GM21528 (cell line): ENCODE data around the gene HMGB2.

ENCODE experiments used
- ATAC-seq: cut with Tn5 transposase; IDR thresholded peaks from one replicate; pipeline ENCODE4 v1.9.1; 2021; ENCODE audit warnings: mild to moderate bottlenecking, moderate library complexity; ENCODE audit not compliant: unreplicated experiment, low FRiP score

HMGB2 gene

DNA sequence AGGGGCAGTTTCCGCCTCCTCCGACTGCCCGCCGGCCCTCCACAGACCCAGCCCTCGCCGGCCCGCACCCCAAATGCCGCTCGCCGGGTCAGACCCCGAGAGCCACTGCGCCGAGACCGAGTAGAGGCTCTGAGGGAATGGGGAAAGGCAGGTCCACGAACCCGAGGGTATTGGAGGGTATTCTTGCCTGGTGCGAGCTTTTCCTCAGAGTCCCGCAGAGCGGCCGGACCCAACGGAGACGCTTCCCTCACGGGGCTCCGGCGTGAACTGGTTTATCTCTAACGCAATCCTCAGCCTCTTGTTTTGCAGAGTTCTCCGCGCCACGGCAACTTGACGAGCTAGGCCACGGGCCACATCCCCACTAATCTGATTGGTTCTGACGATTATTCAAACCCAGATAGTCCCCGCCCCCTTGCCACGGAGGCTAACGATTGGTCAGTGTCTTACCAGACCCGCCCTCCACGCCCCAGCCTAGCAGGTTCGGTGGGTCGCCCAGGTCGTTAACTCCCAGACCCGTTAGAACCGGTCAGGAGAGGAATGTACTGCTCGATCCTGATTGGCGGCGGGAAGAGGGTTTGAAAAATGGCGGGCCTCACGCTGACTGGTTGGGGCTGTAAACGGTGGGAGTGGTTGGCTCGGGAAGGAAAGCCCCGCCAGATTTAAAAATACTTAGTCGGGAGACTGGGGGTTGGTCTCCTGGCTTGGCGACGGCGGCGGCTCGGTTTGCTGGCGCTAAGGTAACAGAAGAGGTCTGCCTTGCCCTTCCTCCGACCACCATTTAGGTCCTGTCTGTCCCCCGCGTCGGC is at the start of gene HMGB2:
Gene HMGB2, minus strand, starts transcription at position 274 of the 806 bp plus-strand sequence. CDS start 709 bp downstream, outside the sequence.
- peak; percentile 92 for ATAC-seq

DNA sequence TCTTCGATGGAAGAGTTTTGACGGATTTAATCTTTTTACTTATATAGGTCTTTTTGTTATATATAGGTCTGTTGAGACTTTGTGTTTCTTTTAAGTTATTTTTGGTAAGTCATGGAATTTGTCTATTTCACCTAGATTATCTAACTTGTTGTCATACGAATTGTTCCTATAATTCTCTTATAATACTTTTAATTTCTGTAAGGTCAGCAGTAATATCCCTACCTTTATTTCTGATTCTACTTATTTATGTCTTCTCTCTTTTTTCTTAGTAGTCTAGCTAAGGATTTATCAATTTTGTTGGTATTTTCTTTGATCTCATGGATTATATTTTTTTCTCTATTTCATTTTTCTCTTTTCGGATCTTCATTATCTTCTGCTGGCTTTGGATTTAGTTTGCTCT is 48.2 kb upstream of the HMGB2 start:
- ATAC-seq = no peak

DNA sequence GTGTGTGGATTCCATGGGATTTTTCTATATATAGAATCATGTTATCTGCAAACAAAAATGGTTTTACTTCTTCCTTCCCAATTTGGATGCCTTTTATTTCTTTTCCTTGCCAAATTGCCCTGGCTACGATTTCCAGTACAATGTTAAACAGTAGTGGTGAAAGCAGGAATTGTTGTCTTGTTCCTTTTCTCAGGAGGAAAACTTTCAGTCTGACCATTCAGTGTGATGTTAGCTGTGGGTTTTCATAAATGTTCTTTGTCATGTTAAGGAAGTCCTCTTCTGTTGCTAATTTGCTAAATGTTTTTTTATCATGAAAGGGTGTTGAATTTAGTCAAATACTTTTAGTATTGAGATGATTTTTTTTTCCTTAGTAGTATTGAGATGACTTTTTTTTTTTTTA is 47.5 kb upstream of the HMGB2 start:
- no peak for ATAC-seq

DNA sequence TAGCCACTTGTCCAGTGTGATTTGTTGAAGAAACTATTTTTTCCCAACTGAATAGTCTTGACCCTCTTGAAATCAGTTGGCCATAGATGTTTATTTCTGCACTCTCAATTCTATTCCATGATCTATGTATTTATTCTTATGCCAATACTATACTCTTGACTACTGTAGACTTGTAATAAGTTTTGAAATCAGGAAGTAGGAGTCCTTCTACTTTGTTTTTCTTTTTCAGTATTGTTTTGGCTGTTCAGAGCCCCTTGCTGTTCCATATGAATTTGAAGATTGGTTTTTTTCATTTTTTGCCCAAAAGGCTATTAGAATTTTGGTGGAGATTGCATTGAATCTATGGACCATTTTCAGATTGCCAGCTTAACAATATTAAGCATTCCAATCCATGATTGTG is 46.8 kb upstream of the HMGB2 start:
- no peak for ATAC-seq

DNA sequence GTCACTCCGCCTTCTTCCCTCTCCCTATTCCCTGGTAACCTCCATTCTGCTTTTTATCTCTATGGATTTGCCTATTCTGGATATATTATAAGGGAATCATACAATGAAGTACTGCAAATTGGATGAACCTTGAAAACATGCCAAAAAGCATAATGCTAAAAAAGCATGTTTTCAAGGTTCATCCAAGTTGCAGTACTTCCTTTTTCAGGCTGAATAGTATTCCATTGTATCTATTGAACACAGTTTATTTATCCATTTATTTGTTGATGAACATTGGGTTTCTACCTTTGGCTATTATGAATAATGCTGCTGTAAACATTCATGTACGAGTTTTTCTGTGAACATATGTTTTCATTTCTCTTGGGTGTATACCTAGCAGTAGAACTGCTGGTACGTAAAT is 45.8 kb upstream of the HMGB2 start:
- no peak for ATAC-seq

DNA sequence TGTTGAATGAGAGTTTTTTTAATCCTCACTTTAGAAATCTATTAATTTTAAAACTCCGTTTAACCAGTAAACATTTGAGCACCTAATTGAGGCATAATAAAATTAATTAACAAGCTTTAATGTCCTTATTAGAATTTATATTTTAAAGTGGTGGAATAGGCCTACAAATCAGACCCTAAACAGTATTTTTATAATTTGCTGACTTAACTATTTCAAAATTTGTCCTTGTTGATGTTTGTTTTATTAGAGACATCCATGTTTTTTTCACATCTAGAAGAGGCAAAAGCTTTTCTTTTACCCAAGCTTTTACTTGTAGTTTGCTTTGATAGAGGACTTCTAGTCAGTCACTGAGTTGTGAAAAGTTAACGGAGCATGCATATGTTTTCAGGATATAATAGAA is 40.4 kb upstream of the HMGB2 start:
- ATAC-seq = no peak

DNA sequence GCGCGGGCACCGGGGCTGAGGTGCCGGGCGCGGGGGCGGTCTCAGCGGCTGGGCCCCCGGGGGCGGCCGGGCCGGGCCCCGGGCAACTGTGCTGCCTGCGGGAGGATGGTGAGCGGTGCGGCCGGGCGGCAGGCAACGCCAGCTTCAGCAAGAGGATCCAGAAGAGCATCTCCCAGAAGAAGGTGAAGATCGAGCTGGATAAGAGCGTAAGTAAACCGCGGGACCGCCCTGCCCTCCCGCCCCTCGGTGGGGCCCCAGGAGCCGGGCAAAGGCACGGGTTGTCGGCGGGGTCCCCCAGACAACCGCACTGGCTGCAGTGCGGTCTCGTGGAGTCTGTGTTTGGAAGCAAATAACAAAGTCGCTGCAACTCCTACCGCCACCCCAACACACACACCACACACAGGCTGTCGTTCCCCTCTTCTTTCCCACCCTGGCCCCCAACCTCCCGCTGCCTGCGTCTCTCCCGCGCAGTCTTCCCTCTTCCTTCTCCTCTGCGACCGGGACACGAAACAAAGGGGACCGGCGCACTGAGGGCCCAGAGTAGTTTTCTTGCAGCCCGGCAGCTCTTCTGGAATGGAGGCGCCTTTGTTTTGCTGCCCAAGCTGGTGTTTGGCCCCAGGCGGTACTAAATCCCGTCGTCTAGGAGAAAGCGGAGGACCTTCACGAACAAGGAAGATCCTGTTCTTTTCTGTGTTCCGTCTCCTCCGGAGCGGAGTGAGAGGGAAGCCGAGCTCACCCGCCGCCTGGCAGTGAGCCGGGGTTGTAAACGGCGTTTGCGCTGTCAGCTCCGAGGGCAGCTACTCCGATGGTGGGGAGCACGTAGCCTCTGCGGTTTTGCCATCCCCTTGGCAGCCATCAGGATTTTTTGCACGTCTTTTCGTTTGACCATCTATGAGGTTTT is 37.4 kb upstream of the HMGB2 start:
- ATAC-seq = peak; percentile 29

DNA sequence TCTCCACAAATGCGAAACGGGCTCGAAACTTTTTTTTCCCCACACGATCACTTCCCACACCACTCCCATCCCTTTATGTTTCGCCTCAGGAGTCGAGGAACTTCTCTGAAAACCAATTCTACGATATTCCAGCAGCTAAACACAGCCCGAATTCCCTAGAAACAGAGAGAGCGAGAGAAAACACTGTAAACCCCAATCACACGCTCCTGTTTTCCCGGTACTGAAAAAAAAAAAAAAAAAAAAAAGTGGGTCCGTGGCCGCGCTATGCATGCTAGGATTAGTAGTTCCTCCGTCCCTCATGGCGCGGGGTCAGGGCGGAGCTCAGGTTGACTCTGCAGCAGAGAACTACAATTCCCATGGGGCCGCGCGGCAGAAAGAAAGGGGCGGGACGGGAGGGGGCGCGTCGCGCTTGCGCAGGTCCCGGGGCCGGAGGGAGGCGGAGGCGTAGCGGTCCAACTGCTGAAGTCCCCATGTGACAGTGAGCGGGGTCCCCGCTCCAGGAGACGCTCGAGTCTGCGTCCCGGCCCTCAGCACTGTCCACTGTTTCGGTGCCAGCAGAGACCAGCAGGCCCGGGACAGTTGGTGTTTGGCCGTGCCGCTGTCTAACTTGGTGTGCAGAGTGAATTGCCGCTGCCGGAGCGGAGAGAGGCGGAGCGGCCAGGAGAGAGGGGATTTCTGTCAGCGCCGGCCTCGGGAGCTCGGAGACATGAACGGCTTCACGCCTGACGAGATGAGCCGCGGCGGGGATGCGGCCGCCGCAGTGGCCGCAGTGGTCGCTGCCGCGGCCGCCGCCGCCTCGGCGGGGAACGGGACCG is 36.5 kb upstream of the HMGB2 start, which contains the start of gene SAP30:
Gene SAP30, plus strand, starts transcription at position 478 of the 815 bp plus-strand sequence. Its CDS starts 229 bp downstream, at position 707.
- peak; percentile 79 for ATAC-seq

DNA sequence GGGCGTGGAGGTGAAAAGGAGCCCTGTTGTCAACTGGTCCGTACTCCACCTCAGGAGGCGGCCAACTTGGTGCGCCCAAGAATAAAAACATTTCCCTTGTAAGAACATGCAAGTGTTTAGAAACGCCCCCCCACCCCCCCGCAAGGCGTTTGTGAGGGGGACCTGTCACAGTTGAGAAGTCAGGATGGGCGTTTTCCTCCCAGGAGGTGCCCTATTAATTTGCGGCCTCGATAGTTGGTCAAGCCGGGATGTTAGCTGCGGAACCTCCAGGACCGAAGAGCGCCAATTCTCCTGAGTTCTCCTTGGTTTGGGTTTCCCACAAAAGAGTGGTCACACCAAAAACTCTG is 35.9 kb upstream of the HMGB2 start:
- peak; percentile 10 for ATAC-seq

DNA sequence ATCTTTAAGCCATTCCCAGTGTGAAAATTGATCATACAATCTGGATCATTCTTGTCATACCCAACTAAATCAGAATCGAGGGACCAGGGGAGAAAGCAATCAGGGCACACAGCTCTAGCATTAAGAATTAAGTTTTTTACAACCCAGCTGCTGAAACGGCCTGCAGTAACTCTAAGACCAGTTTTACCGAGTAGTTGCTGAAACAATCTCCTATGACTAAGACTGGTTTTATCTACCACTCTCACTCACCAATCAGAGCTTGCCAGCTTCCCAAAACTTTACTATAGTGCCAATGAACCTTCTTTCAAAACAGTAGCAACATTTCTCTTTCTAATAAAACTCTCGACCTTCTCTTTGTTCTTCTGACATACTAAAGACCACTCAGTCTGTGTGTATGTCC is 33.8 kb upstream of the HMGB2 start:
- ATAC-seq = no peak

DNA sequence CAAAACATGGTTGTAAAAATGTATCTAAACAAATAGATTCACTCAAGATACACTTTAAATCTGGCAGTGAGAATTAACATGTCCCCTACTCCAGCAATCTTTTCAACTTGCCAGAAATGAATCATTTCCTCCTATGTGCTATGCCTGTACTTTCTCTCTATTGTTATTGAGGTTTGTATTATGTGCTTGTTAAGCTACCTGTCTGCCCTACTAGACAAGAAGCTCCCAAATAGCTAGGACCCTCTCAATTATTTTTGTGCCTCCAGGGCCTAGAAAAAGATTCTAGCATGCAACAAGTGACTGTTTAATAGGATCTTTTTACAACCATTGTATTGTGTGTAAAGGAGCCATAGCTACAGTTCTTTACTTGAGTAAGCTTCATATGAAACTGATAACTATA is 33.1 kb upstream of the HMGB2 start:
- no peak for ATAC-seq

DNA sequence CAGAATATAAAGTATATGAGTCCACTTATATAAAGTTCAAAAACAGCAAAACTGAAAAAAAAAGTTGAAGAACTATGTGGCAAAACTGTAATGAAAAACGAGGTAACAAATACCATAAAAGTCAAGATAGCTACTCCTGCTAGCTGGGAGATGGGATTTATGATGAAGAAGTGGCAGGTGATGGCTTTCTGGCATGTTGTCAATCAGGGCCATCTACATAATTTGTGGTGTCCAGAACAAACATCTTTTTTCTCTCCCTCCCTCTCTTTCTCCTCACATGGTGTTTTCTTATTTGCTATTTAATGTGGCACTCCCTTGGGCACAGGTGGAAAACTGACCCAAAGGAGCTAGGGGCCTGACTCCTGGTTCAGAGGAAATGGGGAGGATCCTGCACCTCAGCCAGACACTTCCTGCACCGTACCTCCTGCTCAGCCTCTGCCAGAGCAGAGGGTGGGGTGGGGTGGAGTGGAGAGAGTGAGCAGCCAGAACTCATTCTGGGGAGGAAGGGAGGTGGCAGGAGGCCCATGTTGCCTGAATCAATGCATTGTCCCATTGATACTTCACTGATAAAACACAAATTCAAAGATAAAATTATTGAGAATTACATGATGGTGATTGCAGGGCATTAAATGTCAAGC is 31.3 kb upstream of the HMGB2 start:
- no peak for ATAC-seq

DNA sequence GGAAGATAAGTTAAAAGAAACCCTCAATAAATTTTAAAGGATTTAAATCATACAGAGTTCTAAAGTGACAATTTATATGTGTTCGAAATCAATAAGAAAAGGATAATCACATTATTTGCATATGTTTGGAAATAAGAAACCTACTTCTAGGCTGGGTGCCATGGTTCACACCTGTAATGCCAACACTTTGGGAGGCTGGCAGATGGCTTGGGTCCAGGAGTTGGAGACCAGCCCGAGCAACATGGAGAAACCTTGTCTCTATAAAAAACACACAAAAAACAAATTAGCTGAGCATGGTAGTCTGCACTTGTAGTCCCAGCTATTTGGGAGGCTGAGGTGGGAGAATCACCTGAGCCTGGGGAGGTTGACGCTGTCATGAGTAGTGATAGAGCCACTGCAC is 28.5 kb upstream of the HMGB2 start:
- no peak for ATAC-seq

DNA sequence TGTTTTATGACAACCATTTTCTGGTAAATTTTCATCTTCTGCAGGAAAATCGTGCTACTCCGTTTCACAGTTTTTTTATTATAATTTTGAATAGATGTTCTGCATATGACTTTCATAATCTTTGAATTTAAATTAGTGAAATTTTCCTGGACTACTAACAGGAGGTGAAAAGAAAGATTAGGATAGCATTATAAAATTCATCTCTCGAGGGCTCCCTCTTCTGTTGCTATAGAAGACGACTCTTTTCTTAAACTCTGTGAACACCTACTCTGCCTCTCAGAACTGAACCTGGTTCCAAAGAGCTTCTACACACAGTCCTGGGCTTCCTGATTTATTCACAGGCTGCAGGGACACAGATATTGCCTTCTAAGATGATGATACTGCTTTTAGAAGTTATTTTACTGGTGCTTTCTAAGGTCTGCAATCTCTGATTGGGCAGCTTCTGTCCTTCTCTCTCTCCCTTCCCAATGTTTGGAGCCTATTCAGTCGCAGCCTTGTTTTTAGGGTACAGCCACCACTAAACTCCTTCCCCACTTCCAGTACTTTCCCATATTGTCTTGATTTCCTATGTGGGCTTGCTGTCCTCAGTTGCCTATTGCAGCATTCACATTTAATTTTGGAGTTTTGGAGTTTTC is 26.5 kb upstream of the HMGB2 start:
- ATAC-seq = no peak

DNA sequence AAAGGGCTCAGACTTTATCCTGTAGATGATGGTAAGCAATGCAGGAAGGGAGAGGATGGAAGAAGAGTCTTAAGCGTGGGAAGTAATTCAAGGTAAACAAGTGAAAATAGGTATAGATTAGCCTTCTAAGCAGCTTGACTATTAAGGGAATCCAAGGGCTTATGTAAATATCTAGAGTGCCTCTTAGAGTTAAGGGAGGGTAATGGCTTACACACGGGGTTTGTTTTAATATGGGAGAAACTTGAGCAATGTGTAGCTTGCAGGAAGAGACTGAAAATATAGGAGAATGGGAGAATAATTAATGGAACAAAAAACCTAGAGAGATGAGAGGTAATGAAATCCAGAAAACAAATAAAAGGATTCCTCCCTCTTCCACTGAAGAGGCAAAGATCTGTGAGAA is 23.8 kb upstream of the HMGB2 start:
- ATAC-seq = no peak

DNA sequence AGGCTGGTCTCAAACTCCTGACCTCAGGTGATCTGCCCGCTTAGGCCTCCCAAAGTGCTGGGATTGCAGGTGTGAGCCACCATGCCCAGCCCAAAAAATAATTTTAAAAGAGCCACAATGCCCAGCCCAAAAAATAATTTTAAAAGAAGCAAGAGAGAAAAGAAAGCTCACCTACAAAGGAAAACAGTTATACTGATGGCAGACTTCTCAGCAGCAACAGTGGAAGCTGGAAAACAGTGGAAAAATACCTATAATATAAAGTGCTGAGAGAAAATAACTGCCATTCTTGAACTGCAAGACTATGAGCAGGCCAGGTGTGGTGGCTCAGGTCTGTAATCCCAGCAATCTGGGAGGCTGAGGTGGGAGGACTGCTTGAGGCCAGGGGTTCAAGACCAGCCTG is 13.3 kb upstream of the HMGB2 start:
- no peak for ATAC-seq

DNA sequence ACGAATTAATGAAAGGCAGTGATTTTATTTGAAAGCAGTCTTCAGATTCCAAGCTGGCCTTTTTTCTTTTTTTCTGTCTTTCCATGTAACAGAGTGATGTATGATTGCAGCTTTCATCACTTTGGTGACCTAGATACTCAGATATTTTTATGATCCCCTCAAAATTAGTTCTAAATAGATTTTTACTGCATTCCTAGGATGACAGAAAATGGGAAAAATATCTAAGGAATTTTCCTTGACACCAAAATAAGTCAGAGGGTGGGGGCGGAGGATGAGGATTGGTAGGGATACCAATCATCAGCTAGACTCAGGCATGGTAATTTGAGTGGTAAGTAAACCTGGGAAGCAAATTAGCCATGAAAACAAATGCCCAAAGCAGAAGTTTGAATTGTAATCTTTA is 11.9 kb upstream of the HMGB2 start:
- ATAC-seq = no peak

DNA sequence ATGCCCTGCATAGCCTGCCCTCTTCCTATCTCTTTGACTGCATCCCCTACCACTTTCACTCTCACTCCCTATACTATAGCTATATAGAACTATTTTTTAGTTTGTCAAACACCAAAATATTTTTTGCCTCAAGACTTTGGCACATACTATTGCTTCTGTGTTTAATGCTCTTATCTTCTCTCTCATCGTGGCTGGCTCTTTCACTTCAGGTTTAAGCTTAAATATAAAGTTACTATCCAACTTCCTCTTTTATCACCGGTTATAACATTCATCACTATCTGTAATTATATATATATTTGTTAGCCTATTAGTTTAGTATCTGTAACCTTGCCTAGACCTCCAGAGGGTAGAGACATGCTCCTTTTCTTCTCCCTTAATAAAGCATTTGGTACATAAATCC is 11.5 kb upstream of the HMGB2 start:
- peak; percentile 47 for ATAC-seq

DNA sequence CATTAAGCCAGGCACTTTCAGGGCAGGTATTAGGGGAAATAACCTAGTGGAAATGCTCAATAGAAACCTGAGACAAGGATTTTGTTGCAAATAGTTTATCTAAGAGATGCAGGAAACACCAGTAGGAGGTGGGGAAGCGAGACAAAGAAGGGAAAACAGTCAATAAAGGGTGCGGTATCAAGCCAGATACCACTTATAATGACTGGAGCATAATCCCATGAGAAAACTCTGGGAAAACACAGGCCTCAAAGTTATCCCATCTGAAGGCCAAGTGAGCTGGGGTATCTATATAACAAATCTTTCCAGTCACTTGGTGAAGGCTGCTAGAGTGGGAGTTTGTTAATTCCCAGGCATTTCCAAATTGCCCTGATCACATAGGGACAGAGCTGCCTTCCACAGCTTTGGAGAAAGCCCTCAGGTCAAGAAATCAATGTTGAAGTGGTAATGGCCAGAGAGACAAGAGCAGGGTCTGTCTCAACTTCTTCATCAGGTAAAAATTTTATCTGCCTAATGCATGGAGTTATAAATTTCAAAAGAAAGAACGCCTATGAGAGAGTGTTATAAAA is 9.8 kb upstream of the HMGB2 start:
- ATAC-seq = no peak

DNA sequence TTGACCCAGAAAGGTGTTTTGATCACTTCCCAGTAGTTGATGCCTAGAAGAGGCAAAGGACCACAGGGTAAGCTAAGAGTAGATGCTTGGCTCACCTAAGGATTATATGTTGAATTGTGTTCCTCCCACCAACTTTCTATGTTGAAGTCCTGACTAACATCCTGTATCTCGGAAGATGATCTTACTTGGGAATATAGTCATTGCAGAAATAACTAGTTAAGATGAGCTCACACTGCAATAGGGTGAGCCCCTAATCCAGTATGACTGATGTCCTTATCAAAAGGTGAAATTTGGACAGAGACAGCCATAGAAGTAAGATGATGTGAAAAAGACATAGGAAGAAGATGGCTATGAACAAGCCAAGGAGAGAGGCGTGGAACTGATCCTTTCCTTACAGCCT is 3.3 kb upstream of the HMGB2 start:
- ATAC-seq = no peak
